NCI-H2029 treated with DMSO at 0.1 percent for 48 hours (cell line): ENCODE data around the gene SRGAP2C.
A peak's percentile ranks its signal among the peaks of the same experiment; 100 is the strongest.
"Not testable (repeated sequence)": the region's sequence is repeated elsewhere in the genome, so short reads cannot be mapped to it uniquely, and the experiment has no call there.

Experiments
- DNase-seq: peaks from one replicate; lab custom pipeline; 2025; lab: John Stamatoyannopoulos, UW

The SRGAP2C gene

GRCh38 chr1:121184290-121185127, at the start of gene SRGAP2C, which contains the start of gene FAM72B:
SRGAP2C (plus strand) TSS chr1:121184975; CDS start chr1:121187447, 2,472 bp downstream.
FAM72B (minus strand) TSS chr1:121184340; CDS start chr1:121183489, 851 bp downstream.
- peak; percentile 59 for DNase-seq

- DNase-seq, result not testable (repeated sequence)
Measured at GRCh38 chr1:121140393-121140792, 44.4 kb upstream of the SRGAP2C start.

GRCh38 chr1:121148489-121149190, 36.1 kb upstream of the SRGAP2C start:
- not testable (repeated sequence) for DNase-seq

GRCh38 chr1:121151294-121151693, 33.5 kb upstream of the SRGAP2C start:
- not testable (repeated sequence) for DNase-seq

GRCh38 chr1:121152788-121153187, 32.0 kb upstream of the SRGAP2C start:
- not testable (repeated sequence) for DNase-seq

GRCh38 chr1:121154811-121155210, 30.0 kb upstream of the SRGAP2C start:
- DNase-seq, result not testable (repeated sequence)

GRCh38 chr1:121155671-121156358, 29.0 kb upstream of the SRGAP2C start:
- DNase-seq, result not testable (repeated sequence)

- DNase-seq, result not testable (repeated sequence)
Measured at GRCh38 chr1:121156958-121157603, 27.7 kb upstream of the SRGAP2C start.

- DNase-seq, result not testable (repeated sequence)
Measured at GRCh38 chr1:121157609-121158008, 27.2 kb upstream of the SRGAP2C start.

GRCh38 chr1:121160118-121160517, 24.7 kb upstream of the SRGAP2C start:
- DNase-seq, result not testable (repeated sequence)

- DNase-seq, result not testable (repeated sequence)
Measured at GRCh38 chr1:121161199-121161901, 23.4 kb upstream of the SRGAP2C start.

GRCh38 chr1:121163850-121164757, 20.7 kb upstream of the SRGAP2C start:
- not testable (repeated sequence) for DNase-seq

- DNase-seq, result not testable (repeated sequence)
Measured at GRCh38 chr1:121165296-121165695, 19.5 kb upstream of the SRGAP2C start.

- not testable (repeated sequence) for DNase-seq
Measured at GRCh38 chr1:121167225-121167738, 17.5 kb upstream of the SRGAP2C start.

- DNase-seq, result not testable (repeated sequence)
Measured at GRCh38 chr1:121168152-121168668, 16.6 kb upstream of the SRGAP2C start.

GRCh38 chr1:121176649-121177048, 8.1 kb upstream of the SRGAP2C start:
- not testable (repeated sequence) for DNase-seq

- not testable (repeated sequence) for DNase-seq
Measured at GRCh38 chr1:121178197-121178596, 6.6 kb upstream of the SRGAP2C start.

- DNase-seq, result not testable (repeated sequence)
Measured at GRCh38 chr1:121183867-121184266, 908 bp upstream of the SRGAP2C start.

- not testable (repeated sequence) for DNase-seq
Measured at GRCh38 chr1:121185140-121185708, 449 bp downstream of the SRGAP2C start.
